HG03521 (cell line): ENCODE results near the gene CDYL.

Source experiments
- ATAC-seq: cut with Tn5 transposase; IDR thresholded peaks from one replicate; pipeline ENCODE4 v1.9.1; 2021; ENCODE audit warnings: mild to moderate bottlenecking, moderate library complexity; ENCODE audit not compliant: unreplicated experiment

The CDYL gene

GRCh38 chr6:4930025-4930691 lies 154.0 kb downstream of the CDYL start:
- no peak for ATAC-seq

- no peak for ATAC-seq
These were observed 155.5 kb downstream of the CDYL start for GRCh38 chr6:4931530-4932227.

- ATAC-seq, result no peak
These were observed 156.2 kb downstream of the CDYL start for GRCh38 chr6:4932228-4932903.

- ATAC-seq, result no peak
These were observed 159.3 kb downstream of the CDYL start for GRCh38 chr6:4935486-4935885.

- no peak for ATAC-seq
These were observed 159.9 kb downstream of the CDYL start for GRCh38 chr6:4935975-4936680.

GRCh38 chr6:4936681-4937041 lies 160.5 kb downstream of the CDYL start:
- no peak for ATAC-seq

- no peak for ATAC-seq
These were observed 161.2 kb downstream of the CDYL start for GRCh38 chr6:4937414-4937813.

- no peak for ATAC-seq
These were observed 163.0 kb downstream of the CDYL start for GRCh38 chr6:4939241-4939640.

GRCh38 chr6:4940416-4940815 lies 164.2 kb downstream of the CDYL start:
- no peak for ATAC-seq

GRCh38 chr6:4941782-4942672 lies 165.8 kb downstream of the CDYL start:
- peak; percentile 48 for ATAC-seq

- no peak for ATAC-seq
These were observed 166.4 kb downstream of the CDYL start for GRCh38 chr6:4942673-4943009.

- no peak for ATAC-seq
These were observed 167.5 kb downstream of the CDYL start for GRCh38 chr6:4943716-4944115.

GRCh38 chr6:4944325-4944724 lies 168.1 kb downstream of the CDYL start:
- ATAC-seq, result no peak

- no peak for ATAC-seq
These were observed 170.3 kb downstream of the CDYL start for GRCh38 chr6:4946521-4946920.

GRCh38 chr6:4947716-4948115 lies 171.5 kb downstream of the CDYL start:
- ATAC-seq, result no peak

GRCh38 chr6:4948781-4949450 lies 172.7 kb downstream of the CDYL start:
- ATAC-seq, result no peak

- ATAC-seq, result no peak
These were observed 173.9 kb downstream of the CDYL start for GRCh38 chr6:4950076-4950475.

- ATAC-seq, result no peak
These were observed 174.8 kb downstream of the CDYL start for GRCh38 chr6:4950836-4951533.

- no peak for ATAC-seq
These were observed 177.2 kb downstream of the CDYL start for GRCh38 chr6:4953440-4953839.

- ATAC-seq, result no peak
These were observed 180.4 kb downstream of the CDYL start for GRCh38 chr6:4956625-4957024.
